ENCODE data around the gene SLC22A4. TPM values are rescaled to one million over a fixed set of nuclear protein-coding genes. Genes with fewer than 3 reads are reported as not detected.
A peak's percentile ranks its signal among the peaks of the same experiment; 100 is the strongest.

Gene SLC22A4
- total and polyA plus RNA-seq, 2 experiments from 2014 or later: 1.4 to 3.3 TPM

GRCh38 chr5:132254321-132254977 is 39.7 kb upstream of the SLC22A4 start:
- no peak overlapping the region for H2AFZ ChIP-seq
- no peaks in the 10 kb centered on the region for H4K20me1 ChIP-seq (ENCODE audit: insufficient read depth, poor library complexity, severe bottlenecking)
- H3K9me3 ChIP-seq (ENCODE audit: low read depth): no peaks in the 10 kb centered on the region
- H3K27ac ChIP-seq: no peak overlapping the region
- H3K79me2 ChIP-seq: peaks cover 8% of the 10 kb centered on the region
- H3K4me2 ChIP-seq: no peak overlapping the region
- no peak for TF ChIP-seq EZH2 (IDR thresholded peaks at IDR 0.05; ENCODE audit: borderline replicate concordance)
- no peaks in the 10 kb centered on the region for H3K27me3 ChIP-seq
- 85% methylated on average over 6 of the region's 7 CpGs for WGBS (ENCODE audit: low lambda C conversion rate, missing lambda C conversion rate)
- peaks cover 26% of the 10 kb centered on the region for H3K4me1 ChIP-seq (ENCODE audit: insufficient read depth)
- DNase-seq (ENCODE audit: low spot score): no peak
- no peaks in the 10 kb centered on the region for H3K36me3 ChIP-seq (replicated peaks; ENCODE audit: insufficient read depth, low read depth)
- no peaks in the 10 kb centered on the region for H3K9me2 ChIP-seq (replicated peaks; ENCODE audit: insufficient read depth)
- no peak overlapping the region for H3K4me3 ChIP-seq

DNA sequence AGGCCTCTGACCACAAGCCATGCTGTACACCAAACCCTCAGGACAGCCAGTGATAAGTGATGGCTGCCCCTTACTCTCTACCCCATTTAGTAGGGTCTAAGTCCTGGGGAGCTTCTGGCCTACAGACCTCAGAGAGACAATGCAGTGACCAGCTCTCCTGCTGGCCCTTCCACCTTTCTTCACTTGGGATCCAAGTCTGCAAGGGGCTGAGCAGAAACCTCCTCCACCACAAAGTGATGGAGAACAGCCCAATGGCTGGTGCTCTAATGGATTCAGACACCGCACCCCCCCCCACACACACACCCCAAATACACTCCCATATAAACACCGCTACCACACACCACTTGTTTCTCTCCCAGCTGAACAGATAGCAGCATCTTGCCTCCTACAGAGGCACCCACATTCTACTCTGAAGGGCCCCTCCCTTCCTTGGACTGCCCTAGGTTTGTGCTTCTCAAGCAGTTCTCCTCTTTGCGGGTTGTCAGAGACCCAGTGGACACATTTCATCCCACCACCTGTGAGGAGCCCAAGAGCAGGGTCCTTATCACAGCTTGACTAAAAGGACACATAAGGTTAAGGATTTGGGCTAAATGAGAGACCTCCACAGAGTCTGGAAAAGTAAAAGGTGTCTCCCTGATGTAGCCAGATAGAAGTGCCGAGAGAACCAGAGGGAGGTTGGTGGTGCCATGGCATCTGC is 38.0 kb upstream of the SLC22A4 start:
- no peak overlapping the region for H3K4me3 ChIP-seq
- H3K79me2 ChIP-seq: peaks cover 8% of the 10 kb centered on the region
- no peaks in the 10 kb centered on the region for H4K20me1 ChIP-seq (ENCODE audit: insufficient read depth, poor library complexity, severe bottlenecking)
- no peak overlapping the region for H3K27ac ChIP-seq
- no peak for DNase-seq (ENCODE audit: low spot score)
- peaks cover 41% of the 10 kb centered on the region for H3K4me1 ChIP-seq (ENCODE audit: insufficient read depth)
- no peaks in the 10 kb centered on the region for H3K36me3 ChIP-seq (replicated peaks; ENCODE audit: insufficient read depth, low read depth)
- no peak overlapping the region for H2AFZ ChIP-seq
- H3K9me3 ChIP-seq (ENCODE audit: low read depth): no peaks in the 10 kb centered on the region
- H3K9me2 ChIP-seq (replicated peaks; ENCODE audit: insufficient read depth): no peaks in the 10 kb centered on the region
- 97% methylated on average over 4 of the region's 4 CpGs for WGBS (ENCODE audit: low lambda C conversion rate, missing lambda C conversion rate)
- H3K4me2 ChIP-seq: no peak overlapping the region
- TF ChIP-seq EZH2phosphoT487 (IDR thresholded peaks at IDR 0.05; ENCODE audit: low read depth, severe bottlenecking, unreplicated experiment) (no peak), CTCF (IDR thresholded peaks at IDR 0.05; ENCODE audit: poor library complexity) (no peak), EZH2 (IDR thresholded peaks at IDR 0.05; ENCODE audit: borderline replicate concordance) (no peak)
- no peaks in the 10 kb centered on the region for H3K27me3 ChIP-seq

GRCh38 chr5:132256783-132257130 is 37.4 kb upstream of the SLC22A4 start:
- Histone ChIP-seq H3K4me1 (ENCODE audit: insufficient read depth) (peaks cover 41% of the 10 kb centered on the region), H3K27me3 (no peaks in the 10 kb centered on the region), H2AFZ (peak overlapping the region; percentile 84), H3K4me3 (peak overlapping the region; percentile 61), H3K36me3 (replicated peaks; ENCODE audit: insufficient read depth, low read depth) (no peaks in the 10 kb centered on the region), H3K27ac (peak overlapping the region; percentile 51), H3K9me3 (ENCODE audit: low read depth) (no peaks in the 10 kb centered on the region), H3K9me2 (replicated peaks; ENCODE audit: insufficient read depth) (no peaks in the 10 kb centered on the region), H4K20me1 (ENCODE audit: insufficient read depth, poor library complexity, severe bottlenecking) (no peaks in the 10 kb centered on the region), H3K4me2 (peak overlapping the region; percentile 98), H3K79me2 (peaks cover 8% of the 10 kb centered on the region)
- DNase-seq (ENCODE audit: low spot score): no peak
- TF ChIP-seq CTCF (IDR thresholded peaks at IDR 0.05; ENCODE audit: poor library complexity) (no peak), EZH2phosphoT487 (IDR thresholded peaks at IDR 0.05; ENCODE audit: low read depth, severe bottlenecking, unreplicated experiment) (no peak), EZH2 (IDR thresholded peaks at IDR 0.05; ENCODE audit: borderline replicate concordance) (no peak)
- 85% methylated on average over 6 of the region's 6 CpGs for WGBS (ENCODE audit: low lambda C conversion rate, missing lambda C conversion rate)

Measured in hepatocyte (in vitro differentiated cells).